H9 (cell line): ENCODE data around the gene CD19. TPM values are rescaled to one million over a fixed set of nuclear protein-coding genes. Genes with fewer than 3 reads are reported as not detected.

ENCODE experiments used
- DNase-seq: peaks from one replicate; pipeline ENCODE4 v3.0.0-alpha.2; 2017
- H2AFZ ChIP-seq: one replicate; pipeline ENCODE4 v1.6.1; 2013; ENCODE audit warnings: mild to moderate bottlenecking, low read length, control low read depth, moderate library complexity
- H2AK5ac ChIP-seq: 2 replicates; pipeline ENCODE4 v1.6.1; 2013; ENCODE audit warnings: low read length, control low read depth, mixed read lengths; ENCODE audit not compliant: insufficient read length
- H2BK120ac ChIP-seq: one replicate; pipeline ENCODE4 v1.6.1; 2013; ENCODE audit warnings: low read depth, mild to moderate bottlenecking, low read length, control low read depth, inconsistent platforms; ENCODE audit not compliant: poor library complexity, severe bottlenecking
- H2BK12ac ChIP-seq: 2 replicates; pipeline ENCODE4 v1.6.1; 2013; ENCODE audit warnings: low read length, control low read depth, mixed read lengths, low read depth; ENCODE audit not compliant: insufficient read length
- H2BK15ac ChIP-seq: 2 replicates; pipeline ENCODE4 v1.6.1; 2013; ENCODE audit warnings: low read depth, low read length, control low read depth
- H2BK20ac ChIP-seq: one replicate; pipeline ENCODE4 v1.6.1; 2013; ENCODE audit warnings: low read depth, mild to moderate bottlenecking, low read length, control low read depth, inconsistent platforms; ENCODE audit not compliant: poor library complexity, severe bottlenecking
- H2BK5ac ChIP-seq: 2 replicates; pipeline ENCODE4 v1.6.1; 2013; ENCODE audit warnings: low read length, control low read depth, mixed read lengths; ENCODE audit not compliant: insufficient read length
- H3K14ac ChIP-seq: 2 replicates; pipeline ENCODE4 v1.6.1; 2013; ENCODE audit warnings: low read length, control low read depth; ENCODE audit not compliant: insufficient read depth
- H3K18ac ChIP-seq: 2 replicates; pipeline ENCODE4 v1.6.1; 2013; ENCODE audit warnings: low read depth, mild to moderate bottlenecking, mixed read lengths, low read length, control low read depth; ENCODE audit not compliant: insufficient read length
- H3K23ac ChIP-seq: 2 replicates; pipeline ENCODE4 v1.6.1; 2013; ENCODE audit warnings: low read length, control low read depth, mixed read lengths, low read depth; ENCODE audit not compliant: insufficient read length
- H3K23me2 ChIP-seq: 2 replicates; pipeline ENCODE4 v1.6.1; 2013; ENCODE audit warnings: low read depth, mild to moderate bottlenecking, mixed read lengths, low read length, control low read depth; ENCODE audit not compliant: insufficient read length, poor library complexity, severe bottlenecking
- H3K27ac ChIP-seq: 2 replicates; pipeline ENCODE4 v1.5.1; 2013; ENCODE audit warnings: low read length, control low read depth, mixed read lengths, low read depth; ENCODE audit not compliant: insufficient read length
- H3K27me3 ChIP-seq: 2 replicates; pipeline ENCODE4 v1.6.1; 2013; ENCODE audit warnings: low read length, control low read depth, inconsistent platforms; ENCODE audit not compliant: insufficient read depth
- H3K4ac ChIP-seq: 2 replicates; pipeline ENCODE4 v1.6.1; 2013; ENCODE audit warnings: low read depth, mild to moderate bottlenecking, control low read depth, inconsistent platforms, low read length, moderate library complexity
- H3K4me1 ChIP-seq: 2 replicates; pipeline ENCODE4 v1.6.1; 2013; ENCODE audit warnings: low read length, control low read depth, inconsistent platforms; ENCODE audit not compliant: insufficient read depth
- H3K4me2 ChIP-seq: 2 replicates; pipeline ENCODE4 v1.6.1; 2013; ENCODE audit warnings: low read length, control low read depth, mixed read lengths; ENCODE audit not compliant: insufficient read length, insufficient read depth
- H3K56ac ChIP-seq: 2 replicates; pipeline ENCODE4 v1.6.1; 2013; ENCODE audit warnings: low read depth, mild to moderate bottlenecking, mixed read lengths, low read length, control low read depth; ENCODE audit not compliant: insufficient read length
- H3K79me1 ChIP-seq: 2 replicates; pipeline ENCODE4 v1.6.1; 2013; ENCODE audit warnings: low read depth, mild to moderate bottlenecking, moderate library complexity, low read length, control low read depth, inconsistent platforms; ENCODE audit not compliant: insufficient read depth, poor library complexity, severe bottlenecking
- H3K79me2 ChIP-seq: 2 replicates; pipeline ENCODE4 v1.6.1; 2013; ENCODE audit warnings: low read length, control low read depth, inconsistent platforms; ENCODE audit not compliant: insufficient read depth
- H3K9ac ChIP-seq: 2 replicates; pipeline ENCODE4 v1.6.1; 2013; ENCODE audit warnings: low read length, control low read depth, mixed read lengths; ENCODE audit not compliant: insufficient read length; ENCODE audit errors: extremely low read depth
- H3K9me3 ChIP-seq: one replicate; pipeline ENCODE4 v1.6.1; 2013; ENCODE audit warnings: low read depth, low read length, inconsistent platforms; ENCODE audit not compliant: control insufficient read depth
- H3T11ph ChIP-seq: one replicate; pipeline ENCODE4 v1.6.1; 2013; ENCODE audit warnings: mild to moderate bottlenecking, low read length, control low read depth, inconsistent platforms
- H4K20me1 ChIP-seq: one replicate; pipeline ENCODE4 v1.6.1; 2013; ENCODE audit not compliant: control insufficient read depth, insufficient read length, insufficient read depth
- H4K5ac ChIP-seq: 2 replicates; pipeline ENCODE4 v1.6.1; 2013; ENCODE audit warnings: low read depth, mild to moderate bottlenecking, mixed read lengths, low read length, control low read depth; ENCODE audit not compliant: insufficient read length
- H4K8ac ChIP-seq: replicated peaks from 2 replicates; pipeline ENCODE4 v1.6.1; 2013; ENCODE audit warnings: low read length, control low read depth, mixed read lengths, low read depth; ENCODE audit not compliant: insufficient read length
- H4K91ac ChIP-seq: 2 replicates; pipeline ENCODE4 v1.6.1; 2013; ENCODE audit warnings: low read depth, mild to moderate bottlenecking, moderate library complexity, mixed read lengths, low read length, control low read depth; ENCODE audit not compliant: insufficient read length
- H3K27ac Mint-ChIP-seq, 3 experiments: 2 replicates in 2 of 3; 3 replicates in 1 of 3; pipeline ENCODE4 v1.8.0; 2020 to 2021; ENCODE audit warnings: mixed read lengths in 3 of 3, mild to moderate bottlenecking in 1 of 3, moderate library complexity in 1 of 3
- H3K27me3 Mint-ChIP-seq: 2 replicates; pipeline ENCODE4 v1.8.0; 2021; ENCODE audit warnings: low read depth, mild to moderate bottlenecking, moderate library complexity, mixed read lengths
- H3K36me3 Mint-ChIP-seq, 3 experiments: 2 replicates in 2 of 3; 3 replicates in 1 of 3; pipeline ENCODE4 v1.8.0; 2020 to 2021; ENCODE audit warnings: low read depth in 3 of 3, mixed read lengths in 3 of 3; ENCODE audit not compliant: insufficient read depth in 1 of 3
- H3K4me1 Mint-ChIP-seq, 2 experiments: 2 replicates each; pipeline ENCODE4 v1.8.0; 2020; ENCODE audit warnings: mixed read lengths in 2 of 2
- H3K4me3 Mint-ChIP-seq, 2 experiments: 2 replicates in 1 of 2; 3 replicates in 1 of 2; pipeline ENCODE4 v1.8.0; 2020 to 2021; ENCODE audit warnings: mild to moderate bottlenecking in 2 of 2, mixed read lengths in 2 of 2, moderate library complexity in 1 of 2
- H3K9me3 Mint-ChIP-seq, 2 experiments: 2 replicates in 1 of 2; 3 replicates in 1 of 2; pipeline ENCODE4 v1.8.0; 2020; ENCODE audit warnings: mild to moderate bottlenecking in 2 of 2, mixed read lengths in 2 of 2, moderate library complexity in 1 of 2
- CTCF ChIP-seq: fragments of 200-600 bp; sonication (generic); conservative IDR thresholded peaks from 3 replicates; pipeline ENCODE4 v1.8.0; 2021; ENCODE audit warnings: antibody characterized with exemption, mild to moderate bottlenecking
- WGBS: extraction: QIAGEN DNeasy Blood & Tissue Kit; methylation state at CpG from one replicate; pipeline ENCODE4 v1.1.7; 2013; ENCODE audit warnings: missing lambda C conversion rate, low lambda C conversion rate, mixed read lengths; ENCODE audit not compliant: insufficient read length; ENCODE audit errors: extremely low coverage; 5-methylcytosine and 5-hydroxymethylcytosine counted together
- total RNA-seq: library from RNA; stranded (reverse); gene quantifications from 2 replicates; pipeline ENCODE4 v1.2.1, GENCODE V29; 2021

Gene CD19
- total RNA-seq, 1 experiment from 2014 or later: 0.50 TPM

DNA sequence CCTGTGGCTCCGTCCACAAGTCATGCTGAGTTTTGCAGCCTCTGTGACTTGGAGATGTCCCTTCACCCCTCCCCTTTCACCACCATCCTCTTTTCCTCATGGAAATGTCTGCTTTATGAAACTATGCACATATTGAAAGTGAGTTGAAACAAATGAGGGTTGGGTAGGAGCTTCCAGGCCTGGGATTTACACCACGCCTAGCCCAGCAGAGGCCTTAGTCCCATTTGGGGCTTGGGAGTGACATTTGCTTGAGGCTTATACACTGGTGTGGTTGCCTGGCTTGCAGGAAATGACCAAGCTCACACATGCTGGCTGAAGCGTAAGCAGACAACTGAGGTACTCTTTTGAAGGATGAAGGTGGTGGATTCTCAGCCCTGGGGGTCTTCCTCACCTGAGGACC lies 32.3 kb downstream of the CD19 start:
- no peak for DNase-seq
- no peak overlapping the region for H2BK12ac ChIP-seq
- H3K9ac ChIP-seq: no peak overlapping the region
- H4K8ac ChIP-seq: no peak overlapping the region
- H2AFZ ChIP-seq: no peak overlapping the region
- no peak overlapping the region for H3K27ac Mint-ChIP-seq
- no peaks in the 10 kb centered on the region for H3K23me2 ChIP-seq
- H3K4me1 ChIP-seq: no peaks in the 10 kb centered on the region
- no peak overlapping the region for H3K4ac ChIP-seq
- H4K20me1 ChIP-seq: no peaks in the 10 kb centered on the region
- H3K18ac ChIP-seq: no peak overlapping the region
- H3K79me2 ChIP-seq: no peaks in the 10 kb centered on the region
- H3K36me3 Mint-ChIP-seq: peaks cover 30 to 63% (median 62%) of the 10 kb centered on the region in 3 experiments; a peak in 6 of 7 replicates
- H4K5ac ChIP-seq: no peak overlapping the region
- no peak overlapping the region for H4K91ac ChIP-seq
- no peak overlapping the region for H3T11ph ChIP-seq
- no peak overlapping the region for H2AK5ac ChIP-seq
- no peak overlapping the region for H2BK5ac ChIP-seq
- no peaks in the 10 kb centered on the region for H3K4me1 Mint-ChIP-seq
- H3K56ac ChIP-seq: no peak overlapping the region
- no peak overlapping the region for H3K14ac ChIP-seq
- H3K9me3 ChIP-seq: no peaks in the 10 kb centered on the region
- H2BK120ac ChIP-seq: no peak overlapping the region
- no peaks in the 10 kb centered on the region for H3K9me3 Mint-ChIP-seq
- H3K27me3 Mint-ChIP-seq: no peaks in the 10 kb centered on the region; the same call in 1 of the 2 replicates
- H2BK15ac ChIP-seq: no peak overlapping the region
- TF ChIP-seq CTCF: no peak
- no peaks in the 10 kb centered on the region for H3K27me3 ChIP-seq
- no peak overlapping the region for H2BK20ac ChIP-seq
- H3K4me2 ChIP-seq: no peak overlapping the region
- no CpG with 5 or more reads among the region's 3 CpGs for WGBS
- no peaks in the 10 kb centered on the region for H3K79me1 ChIP-seq
- H3K27ac ChIP-seq: no peak overlapping the region
- H3K23ac ChIP-seq: no peak overlapping the region
- no peak overlapping the region for H3K4me3 Mint-ChIP-seq
